SJCRH30 (cell line): ENCODE data around the gene GTF2IRD1. TPM values are rescaled to one million over a fixed set of nuclear protein-coding genes. Genes with fewer than 3 reads are reported as not detected.
"Not testable (repeated sequence)": the region's sequence is repeated elsewhere in the genome, so short reads cannot be mapped to it uniquely, and the experiment has no call there.

Experiments
- DNase-seq, 2 experiments: peaks; one replicate each; pipeline ENCODE4 v3.0.0-alpha.2; 2015 to 2020
- H3K27ac ChIP-seq: fragments of 250-450 bp; sonication (Bioruptor Pico); 2 replicates; pipeline ENCODE4 v1.5.1; 2020; ENCODE audit warnings: mild to moderate bottlenecking, moderate library complexity
- H3K27me3 ChIP-seq: fragments of 250-450 bp; sonication (Bioruptor Pico); 2 replicates; pipeline ENCODE4 v1.5.1; 2020; ENCODE audit warnings: mild to moderate bottlenecking, moderate library complexity
- H3K36me3 ChIP-seq: fragments of 250-450 bp; sonication (Bioruptor Pico); 2 replicates; pipeline ENCODE4 v1.5.1; 2020; ENCODE audit warnings: mild to moderate bottlenecking, moderate library complexity
- H3K4me1 ChIP-seq: fragments of 250-450 bp; sonication (Bioruptor Pico); 2 replicates; pipeline ENCODE4 v1.5.1; 2020; ENCODE audit warnings: mild to moderate bottlenecking, moderate library complexity
- H3K4me3 ChIP-seq: fragments of 250-450 bp; sonication (Bioruptor Pico); 2 replicates; pipeline ENCODE4 v1.5.1; 2020; ENCODE audit warnings: mild to moderate bottlenecking, moderate library complexity
- H3K9me3 ChIP-seq: fragments of 250-450 bp; sonication (Bioruptor Pico); replicated peaks from 2 replicates; pipeline ENCODE4 v1.5.1; 2020; ENCODE audit warnings: mild to moderate bottlenecking, moderate library complexity
- total RNA-seq: library from RNA; depleted of rRNA; stranded (reverse); fragments of >200 nt; shearing (Covaris generic); gene quantifications from 2 replicates; pipeline ENCODE4 v1.2.3, GENCODE V29; 2014

Gene GTF2IRD1
- total RNA-seq, 1 experiment from 2014 or later, result 49.3 TPM

DNA sequence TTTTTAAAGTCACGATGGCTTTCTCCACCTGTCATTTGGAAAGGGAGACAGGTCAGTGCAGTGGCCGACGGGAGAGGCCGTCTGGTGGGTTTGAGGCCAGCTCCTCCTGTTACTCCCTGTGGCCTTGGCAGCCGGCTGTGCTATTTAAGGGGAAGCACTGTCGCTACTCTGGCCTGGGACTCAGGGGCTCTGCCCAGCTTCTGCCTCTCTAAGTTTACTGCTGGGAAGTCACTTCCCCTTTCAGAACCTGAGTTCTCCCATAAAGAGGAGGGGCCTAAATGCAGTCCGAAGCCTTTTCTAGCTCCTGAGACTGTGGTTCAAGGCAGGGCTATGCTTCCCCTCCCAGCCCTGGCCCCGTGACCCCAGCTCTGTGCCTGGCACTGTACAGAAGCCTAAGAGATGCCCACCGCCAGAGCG, 99.9 kb downstream of the GTF2IRD1 start:
- H3K4me3 ChIP-seq, DNase-seq, H3K9me3 ChIP-seq, H3K27me3 ChIP-seq, H3K27ac ChIP-seq, H3K4me1 ChIP-seq: not testable (repeated sequence)
- H3K36me3 ChIP-seq, result peaks cover 56% of the 10 kb centered on the region

DNA sequence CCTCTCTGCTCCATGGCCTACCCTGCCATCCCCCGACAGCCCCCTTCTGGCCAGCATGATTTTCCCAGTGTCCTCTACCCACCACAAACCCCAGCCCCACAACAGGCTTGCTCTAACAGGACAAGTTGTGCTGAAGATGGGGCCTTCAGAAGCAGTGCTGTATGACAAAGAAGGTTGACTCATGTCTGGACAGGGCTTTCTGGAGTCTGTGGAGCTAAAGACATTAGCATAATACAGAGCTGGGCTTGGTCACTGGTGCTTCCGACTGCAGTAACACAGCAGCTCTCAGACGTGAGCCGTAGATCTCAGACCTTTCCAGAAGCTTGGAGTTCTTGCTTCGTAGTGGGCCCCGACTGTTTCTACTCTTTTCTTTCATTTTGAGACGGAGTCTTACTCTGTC, 100.5 kb downstream of the GTF2IRD1 start:
- Histone ChIP-seq H3K27me3 (no peaks in the 10 kb centered on the region), H3K4me1 (no peaks in the 10 kb centered on the region), H3K4me3 (no peak overlapping the region), H3K9me3 (no peaks in the 10 kb centered on the region), H3K36me3 (peaks cover 62% of the 10 kb centered on the region), H3K27ac (no peak overlapping the region)
- DNase-seq, result no peak

DNA sequence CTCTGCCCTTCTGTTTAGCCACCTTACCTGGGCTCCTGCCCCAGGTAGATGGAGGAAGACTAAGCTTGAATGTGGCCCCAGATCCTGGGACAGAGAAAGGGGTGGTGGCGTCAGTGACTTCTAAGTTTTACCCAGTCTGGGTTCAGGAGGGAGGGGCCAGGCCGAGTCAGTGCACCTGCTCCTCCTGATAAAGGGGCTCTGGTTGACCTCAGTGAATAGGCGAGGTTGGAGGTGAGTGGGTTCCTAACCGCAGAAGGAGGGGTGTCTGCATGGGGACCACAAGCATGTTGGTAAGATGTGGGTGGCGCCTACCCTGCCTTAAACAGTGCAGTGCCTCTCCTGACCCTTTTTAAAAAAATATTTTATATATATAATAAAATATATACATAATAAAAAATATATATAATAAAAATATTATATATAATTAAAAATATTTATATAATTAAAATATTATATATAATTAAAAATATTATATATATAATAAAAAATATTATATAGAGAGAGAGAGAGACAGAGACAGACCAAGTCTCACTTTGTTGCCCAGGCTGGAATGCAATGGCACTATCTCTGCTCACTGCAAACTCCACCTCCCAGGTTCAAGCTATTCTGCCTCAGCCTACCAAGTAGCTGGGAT, 106.5 kb downstream of the GTF2IRD1 start:
- Histone ChIP-seq H3K27me3 (no peaks in the 10 kb centered on the region), H3K9me3 (no peaks in the 10 kb centered on the region), H3K27ac (no peak overlapping the region), H3K36me3 (peaks cover 60% of the 10 kb centered on the region), H3K4me1 (no peaks in the 10 kb centered on the region), H3K4me3 (no peak overlapping the region)
- DNase-seq, result no peak

DNA sequence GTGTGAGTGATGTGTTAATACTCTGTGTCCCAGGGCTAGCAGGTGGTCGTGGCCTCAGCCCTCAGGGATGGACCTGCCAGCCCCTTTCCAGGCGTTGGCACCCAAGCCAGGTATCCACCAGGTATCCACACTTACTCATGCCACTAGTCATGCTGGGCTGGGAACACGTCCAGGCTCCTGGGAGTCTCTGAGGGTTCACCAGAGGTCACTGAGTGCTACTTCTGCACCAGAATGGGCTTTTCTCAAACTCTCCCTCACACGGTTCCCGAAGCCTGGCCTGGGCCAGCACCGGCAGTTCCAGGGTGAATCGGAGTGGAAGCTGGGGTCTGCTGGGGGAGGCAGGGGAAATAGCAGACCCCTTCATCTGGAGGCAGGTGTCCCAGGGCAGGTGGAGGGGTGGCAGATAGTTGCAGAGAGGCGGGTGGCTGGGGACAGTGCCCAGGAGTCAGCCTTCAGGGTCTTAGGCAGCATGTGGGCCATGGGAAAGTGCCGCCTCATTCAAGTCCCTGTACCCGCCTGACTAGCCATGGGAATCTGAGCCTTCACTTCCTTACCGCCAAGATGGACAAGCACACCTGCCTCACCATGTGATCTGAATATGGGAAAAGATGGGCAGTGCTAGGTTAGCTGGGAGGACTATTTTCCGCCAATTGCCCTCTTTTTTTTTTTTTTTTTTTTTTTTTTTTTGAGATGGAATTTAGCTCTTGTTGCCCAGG, 108.3 kb downstream of the GTF2IRD1 start:
- H3K27me3 ChIP-seq, result no peaks in the 10 kb centered on the region
- no peaks in the 10 kb centered on the region for H3K4me1 ChIP-seq
- no peak overlapping the region for H3K27ac ChIP-seq
- H3K9me3 ChIP-seq, result no peaks in the 10 kb centered on the region
- no peak overlapping the region for H3K4me3 ChIP-seq
- peaks cover 53% of the 10 kb centered on the region for H3K36me3 ChIP-seq
- DNase-seq, result peak; percentile 46 to 62

DNA sequence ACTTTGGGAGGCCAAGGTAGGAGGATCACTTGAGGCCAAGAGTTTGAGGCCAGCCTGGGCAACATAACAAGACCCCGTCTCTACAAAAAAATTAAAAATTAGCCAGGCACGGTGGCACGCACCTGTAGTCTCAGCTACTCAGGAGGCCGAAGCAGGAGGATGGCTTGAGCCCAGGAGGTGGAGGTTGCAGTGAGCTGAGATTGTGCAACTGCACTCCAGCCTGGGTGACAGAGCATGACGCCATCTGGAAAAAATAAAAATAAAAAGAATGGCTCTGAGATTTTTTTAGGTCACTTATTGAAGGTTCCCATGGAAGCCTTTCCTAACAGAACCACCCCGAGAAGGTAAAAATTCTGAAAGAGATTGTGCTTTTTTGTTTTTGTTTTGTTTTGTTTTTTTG, 109.9 kb downstream of the GTF2IRD1 start:
- H3K27me3 ChIP-seq, H3K27ac ChIP-seq, H3K4me1 ChIP-seq, DNase-seq, H3K4me3 ChIP-seq, H3K9me3 ChIP-seq: not testable (repeated sequence)
- peaks cover 41% of the 10 kb centered on the region for H3K36me3 ChIP-seq

DNA sequence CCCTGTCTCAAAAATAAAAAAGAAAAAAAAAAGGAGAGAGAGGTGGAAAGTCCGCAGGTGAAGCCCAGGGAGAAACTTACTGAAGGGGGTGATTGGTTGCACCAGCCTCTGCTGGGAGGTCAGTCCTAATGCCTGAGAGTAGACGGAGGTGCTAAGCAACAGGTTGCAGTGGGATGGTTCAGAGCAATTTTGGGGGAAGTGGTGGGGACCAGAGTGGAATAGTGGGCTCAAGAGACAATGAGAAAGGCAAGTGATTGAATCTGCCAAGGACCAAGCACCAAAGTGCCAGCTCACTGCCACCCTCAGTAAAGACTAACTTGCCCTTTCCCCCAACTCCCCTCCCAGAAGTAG, 113.6 kb downstream of the GTF2IRD1 start:
- no peaks in the 10 kb centered on the region for H3K9me3 ChIP-seq
- H3K27ac ChIP-seq, result no peak overlapping the region
- no peaks in the 10 kb centered on the region for H3K27me3 ChIP-seq
- no peak overlapping the region for H3K4me3 ChIP-seq
- H3K4me1 ChIP-seq, result no peaks in the 10 kb centered on the region
- peaks cover 26% of the 10 kb centered on the region for H3K36me3 ChIP-seq
- DNase-seq, result no peak

DNA sequence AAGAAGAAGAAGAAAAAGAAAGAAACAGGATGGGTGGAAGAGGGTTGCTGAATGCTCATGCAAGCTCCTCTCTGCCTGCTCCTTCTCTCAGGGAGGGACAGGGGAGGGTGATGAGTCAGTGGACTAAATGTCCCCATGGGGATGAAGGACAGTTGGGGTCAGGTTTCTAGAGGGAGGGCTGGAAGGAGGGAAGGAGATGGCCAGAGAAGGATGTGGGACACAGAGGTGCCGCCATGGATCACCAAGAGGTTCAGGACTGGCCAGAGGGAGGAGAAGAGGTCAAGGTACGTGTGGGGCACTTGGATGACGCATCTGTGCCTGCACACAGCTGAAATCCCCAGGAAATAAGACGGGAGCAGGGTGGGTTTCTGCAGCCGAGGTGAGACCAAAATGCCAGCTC, 115.0 kb downstream of the GTF2IRD1 start:
- no peaks in the 10 kb centered on the region for H3K27me3 ChIP-seq
- no peaks in the 10 kb centered on the region for H3K9me3 ChIP-seq
- no peaks in the 10 kb centered on the region for H3K4me1 ChIP-seq
- no peak overlapping the region for H3K27ac ChIP-seq
- no peak for DNase-seq
- H3K36me3 ChIP-seq, result peaks cover 21% of the 10 kb centered on the region
- no peak overlapping the region for H3K4me3 ChIP-seq

DNA sequence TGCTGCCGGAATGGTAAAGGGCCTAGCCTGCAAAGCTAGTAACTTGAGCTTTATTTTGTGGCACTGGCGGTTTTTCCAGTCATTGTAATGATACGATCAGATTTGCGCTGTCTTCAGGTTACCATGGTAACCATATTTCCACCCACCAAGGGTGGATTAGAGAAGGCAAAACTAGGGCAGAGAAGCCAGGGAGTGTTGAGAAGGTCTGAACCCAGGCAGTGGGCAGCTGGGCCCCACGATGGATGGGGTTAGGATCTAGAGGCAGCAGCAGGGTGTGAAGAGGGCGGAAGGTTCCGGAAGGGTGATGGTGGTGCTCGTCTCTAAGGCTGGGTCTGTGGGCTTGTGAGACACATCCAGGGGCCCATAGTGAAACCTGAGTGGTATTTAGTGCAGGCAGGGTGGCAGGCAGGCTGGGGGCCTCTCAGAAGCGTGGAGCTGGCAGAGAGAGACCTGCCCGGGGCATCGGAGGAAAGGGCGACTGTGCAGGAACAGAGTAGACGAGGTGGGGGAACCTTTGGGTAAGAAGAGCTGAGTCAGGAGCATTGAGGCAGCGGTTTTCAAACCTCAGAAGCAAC, 115.9 kb downstream of the GTF2IRD1 start:
- no peak overlapping the region for H3K4me3 ChIP-seq
- no peaks in the 10 kb centered on the region for H3K4me1 ChIP-seq
- no peak for DNase-seq
- no peaks in the 10 kb centered on the region for H3K27me3 ChIP-seq
- peaks cover 12% of the 10 kb centered on the region for H3K36me3 ChIP-seq
- no peaks in the 10 kb centered on the region for H3K9me3 ChIP-seq
- no peak overlapping the region for H3K27ac ChIP-seq

DNA sequence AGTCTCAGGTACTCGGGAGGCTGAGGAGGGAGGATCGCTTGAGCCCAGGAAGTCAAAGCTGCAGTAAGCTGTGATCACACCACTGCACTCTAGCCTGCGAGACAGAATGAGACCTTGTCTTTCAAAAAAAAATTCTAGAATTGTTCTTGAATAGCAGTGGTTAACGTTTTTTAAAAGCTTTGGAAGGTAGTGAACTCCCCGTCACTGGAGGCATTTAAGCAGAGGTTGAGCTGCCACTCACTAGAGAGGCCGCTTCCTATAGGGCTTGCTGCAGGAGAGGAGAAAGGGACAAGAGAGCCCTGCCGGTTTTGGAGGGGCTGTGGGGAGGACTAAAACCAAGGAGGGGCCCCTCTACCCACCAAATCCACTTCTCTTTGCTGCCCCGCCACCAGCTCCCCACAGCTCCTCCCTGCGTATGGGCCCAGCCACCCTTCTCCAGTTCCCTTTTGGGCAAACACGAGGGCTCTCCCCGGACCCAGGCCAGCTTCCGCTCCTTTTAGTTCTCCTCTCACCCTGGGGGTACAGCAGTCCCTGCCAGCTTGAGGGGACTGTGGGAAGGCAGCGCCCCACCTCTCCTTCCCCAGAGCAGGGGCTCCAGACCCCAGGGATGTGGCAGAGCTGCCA, 116.9 kb downstream of the GTF2IRD1 start:
- no peaks in the 10 kb centered on the region for H3K4me1 ChIP-seq
- H3K27me3 ChIP-seq, result no peaks in the 10 kb centered on the region
- peaks cover 11% of the 10 kb centered on the region for H3K36me3 ChIP-seq
- DNase-seq, result no peak
- no peaks in the 10 kb centered on the region for H3K9me3 ChIP-seq
- no peak overlapping the region for H3K4me3 ChIP-seq
- H3K27ac ChIP-seq, result no peak overlapping the region

DNA sequence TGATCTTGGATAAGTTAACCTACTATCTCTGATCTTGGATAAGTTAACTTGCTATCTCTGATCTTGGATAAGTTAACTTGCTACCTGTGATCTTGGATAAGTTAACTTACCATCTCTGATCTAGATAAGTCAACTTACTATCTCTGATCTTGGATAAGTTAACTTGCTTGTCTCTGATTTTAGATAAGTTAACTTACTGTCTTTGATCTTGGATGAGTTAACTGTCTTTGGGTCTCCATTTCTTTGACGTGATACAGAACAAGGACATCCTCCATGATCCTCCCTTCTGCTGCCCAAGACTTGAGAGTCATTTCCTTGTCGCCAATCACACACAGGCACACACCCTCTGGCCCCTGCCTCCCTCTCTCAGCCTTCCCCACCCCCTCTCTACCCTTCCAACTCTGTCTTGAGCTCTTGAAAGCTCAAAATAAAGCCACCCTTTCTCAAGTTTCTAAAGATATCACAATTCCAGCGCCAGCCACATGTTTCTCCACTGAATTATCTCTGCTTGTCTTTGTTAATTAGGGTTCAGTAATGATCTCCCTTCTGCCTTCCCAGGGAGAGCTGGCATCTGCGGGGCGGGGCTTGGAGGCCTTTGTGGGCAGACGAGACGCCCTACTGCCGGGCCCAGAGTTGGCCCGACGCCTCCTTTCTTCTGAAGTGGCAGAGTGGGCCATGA, 118.7 kb downstream of the GTF2IRD1 start:
- H3K27me3 ChIP-seq, result no peaks in the 10 kb centered on the region
- H3K9me3 ChIP-seq, result no peaks in the 10 kb centered on the region
- H3K4me3 ChIP-seq, result no peak overlapping the region
- no peaks in the 10 kb centered on the region for H3K4me1 ChIP-seq
- H3K27ac ChIP-seq, result no peak overlapping the region
- no peak for DNase-seq
- H3K36me3 ChIP-seq, result peaks cover 6% of the 10 kb centered on the region; the same call in 1 of the 2 replicates

DNA sequence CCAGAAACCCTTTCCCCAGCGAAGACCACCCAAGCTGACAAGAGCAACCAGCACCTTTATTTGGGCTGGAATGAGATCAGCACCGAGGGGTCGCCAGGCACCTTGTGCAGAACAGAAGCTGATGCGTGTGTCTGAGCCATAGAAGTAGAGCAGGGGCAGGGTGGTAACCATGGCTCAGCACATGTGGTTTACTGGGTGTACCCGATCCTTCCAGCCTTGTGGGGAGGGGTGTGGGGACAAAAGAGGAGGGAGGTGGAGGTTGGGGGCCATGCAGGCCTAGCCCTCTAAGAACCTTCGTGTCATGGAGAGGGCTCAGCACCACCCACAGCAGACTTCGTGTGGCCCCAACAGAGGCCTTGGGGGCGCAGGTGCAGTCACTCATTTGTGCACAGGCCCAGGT, 119.8 kb downstream of the GTF2IRD1 start:
- no peak for DNase-seq
- Histone ChIP-seq H3K4me3 (no peak overlapping the region), H3K36me3 (peaks cover 6% of the 10 kb centered on the region; the same call in 1 of the 2 replicates), H3K4me1 (no peaks in the 10 kb centered on the region), H3K27ac (no peak overlapping the region), H3K27me3 (no peaks in the 10 kb centered on the region), H3K9me3 (no peaks in the 10 kb centered on the region)

DNA sequence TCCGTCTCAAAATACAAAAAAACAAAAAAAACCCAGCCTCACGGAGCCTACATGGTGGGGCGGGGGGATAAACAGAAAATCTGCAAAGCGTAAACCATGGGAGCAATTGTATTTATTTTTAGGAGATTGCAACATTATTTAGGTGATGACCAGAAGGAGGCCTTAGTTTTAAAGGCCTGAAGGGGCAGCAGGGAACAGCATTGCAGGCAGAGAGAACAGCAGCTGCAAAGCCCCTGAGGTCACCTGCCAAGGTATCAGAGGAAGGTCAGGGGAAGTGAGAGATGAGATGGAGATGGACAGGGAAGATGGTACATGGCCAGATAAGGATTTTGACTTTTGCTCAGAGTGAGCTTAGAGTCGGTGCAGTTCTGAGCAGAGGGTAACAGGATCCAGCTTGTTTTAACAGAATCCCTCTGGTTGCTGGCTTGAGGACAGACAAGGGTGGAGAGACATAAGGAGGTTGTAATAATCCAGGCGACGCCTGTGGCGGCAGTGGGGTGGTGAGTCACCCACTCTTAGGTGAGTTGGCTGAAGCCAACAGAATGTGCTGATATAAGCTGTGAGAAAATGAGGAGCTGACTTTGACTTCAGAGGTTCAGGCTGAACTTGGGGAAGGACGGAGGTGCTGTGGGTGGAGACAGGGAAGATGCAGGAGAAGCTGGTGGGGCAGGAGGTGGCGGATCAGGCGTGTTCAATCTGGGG, 121.5 kb downstream of the GTF2IRD1 start:
- Histone ChIP-seq H3K9me3 (no peaks in the 10 kb centered on the region), H3K4me1 (no peaks in the 10 kb centered on the region), H3K27ac (no peak overlapping the region), H3K36me3 (peaks cover 10% of the 10 kb centered on the region; the same call in 1 of the 2 replicates), H3K27me3 (no peaks in the 10 kb centered on the region), H3K4me3 (no peak overlapping the region)
- DNase-seq, result peak in 1 of 2 experiments; percentile 26

DNA sequence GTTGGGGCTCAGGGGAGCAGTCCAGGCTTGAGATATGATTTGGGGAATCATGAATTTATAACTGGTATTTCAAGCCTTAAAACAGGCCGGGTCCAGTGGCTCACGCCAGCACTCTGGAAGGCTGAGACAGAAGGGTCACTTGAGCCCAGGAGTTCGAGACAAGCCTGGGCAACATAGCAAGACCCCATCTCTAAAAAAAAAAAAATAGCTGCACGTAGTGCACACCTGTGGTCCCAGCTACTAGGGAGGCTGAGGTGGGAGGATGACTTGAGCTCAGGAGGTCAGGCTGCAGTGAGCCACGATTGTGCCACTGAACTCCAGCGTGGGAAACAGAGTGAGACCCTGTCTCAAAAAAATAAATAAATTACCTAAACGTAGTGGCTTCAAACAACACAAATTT, 122.1 kb downstream of the GTF2IRD1 start:
- Histone ChIP-seq H3K36me3 (peaks cover 10% of the 10 kb centered on the region; the same call in 1 of the 2 replicates), H3K4me1 (no peaks in the 10 kb centered on the region), H3K4me3 (no peak overlapping the region), H3K27me3 (no peaks in the 10 kb centered on the region), H3K9me3 (no peaks in the 10 kb centered on the region), H3K27ac (no peak overlapping the region)
- no peak for DNase-seq
